Loucy (cell line): ENCODE measurements around the gene XRCC4.

ENCODE experiments used
- EZH2phosphoT487 ChIP-seq: fragments of 200-600 bp; IDR thresholded peaks from 2 replicates; pipeline ENCODE4 v1.6.1; 2018; ENCODE audit warnings: antibody characterized with exemption, mild to moderate bottlenecking, moderate library complexity, borderline replicate concordance
- TF ChIP-seq, protein P1 (sequence below): fragments of 200-600 bp; sonication (generic); conservative IDR thresholded peaks from 2 replicates; pipeline ENCODE4 v1.5.1; 2014; ENCODE audit warnings: mild to moderate bottlenecking, antibody characterized with exemption, low read length

DNA sequence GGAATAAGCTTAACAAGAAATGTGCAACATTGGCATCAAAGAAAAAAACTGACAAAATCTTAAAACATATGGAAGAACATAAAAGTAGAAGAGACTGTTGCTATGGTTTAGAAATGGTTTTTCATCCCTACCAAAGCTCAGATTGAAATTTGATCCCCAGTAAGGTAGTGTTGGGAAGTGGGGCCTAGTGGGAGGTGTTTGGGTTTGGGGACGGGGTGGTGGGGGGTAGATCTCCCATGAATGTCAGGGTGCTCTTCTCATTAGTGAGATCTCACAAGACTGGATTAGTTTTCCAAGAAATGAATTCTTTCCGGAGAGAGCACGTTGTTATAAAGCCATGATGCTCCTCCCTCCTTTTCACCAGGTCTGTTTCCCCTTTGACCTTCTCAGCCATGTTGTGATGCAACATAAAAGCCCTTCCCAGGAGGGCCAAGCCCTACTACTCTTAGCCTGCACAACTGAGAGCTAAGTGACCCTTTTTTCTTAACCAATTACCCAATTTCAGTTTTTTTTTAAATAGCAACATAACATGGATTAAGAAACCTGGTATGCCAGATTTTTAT is 10.7 kb upstream of the XRCC4 start:
- TF ChIP-seq, protein P1, sequence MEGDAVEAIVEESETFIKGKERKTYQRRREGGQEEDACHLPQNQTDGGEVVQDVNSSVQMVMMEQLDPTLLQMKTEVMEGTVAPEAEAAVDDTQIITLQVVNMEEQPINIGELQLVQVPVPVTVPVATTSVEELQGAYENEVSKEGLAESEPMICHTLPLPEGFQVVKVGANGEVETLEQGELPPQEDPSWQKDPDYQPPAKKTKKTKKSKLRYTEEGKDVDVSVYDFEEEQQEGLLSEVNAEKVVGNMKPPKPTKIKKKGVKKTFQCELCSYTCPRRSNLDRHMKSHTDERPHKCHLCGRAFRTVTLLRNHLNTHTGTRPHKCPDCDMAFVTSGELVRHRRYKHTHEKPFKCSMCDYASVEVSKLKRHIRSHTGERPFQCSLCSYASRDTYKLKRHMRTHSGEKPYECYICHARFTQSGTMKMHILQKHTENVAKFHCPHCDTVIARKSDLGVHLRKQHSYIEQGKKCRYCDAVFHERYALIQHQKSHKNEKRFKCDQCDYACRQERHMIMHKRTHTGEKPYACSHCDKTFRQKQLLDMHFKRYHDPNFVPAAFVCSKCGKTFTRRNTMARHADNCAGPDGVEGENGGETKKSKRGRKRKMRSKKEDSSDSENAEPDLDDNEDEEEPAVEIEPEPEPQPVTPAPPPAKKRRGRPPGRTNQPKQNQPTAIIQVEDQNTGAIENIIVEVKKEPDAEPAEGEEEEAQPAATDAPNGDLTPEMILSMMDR: no peak
- no peak for TF ChIP-seq EZH2phosphoT487
